Panc1 (cell line): ENCODE measurements around the gene ADAT3. TPM values are rescaled to one million over a fixed set of nuclear protein-coding genes. Genes with fewer than 3 reads are reported as not detected.

Experiments
- ATAC-seq: fragments of 200-7000 bp; cut with Tn5 transposase; 2 replicates; pipeline ENCODE4 v1.9.1; 2020; ENCODE audit warnings: mild to moderate bottlenecking, moderate library complexity
- BruUV-seq: library from RNA; stranded (reverse); fragments of 400-500 nt; replicated peaks from 2 replicates; lab custom pipeline; 2021; lab: Mats Ljungman, UMichigan
- CTCF ChIA-PET: fragments of 300-600 bp; sonication (Branson Sonifier 250); formaldehyde crosslinking; loops from one replicate; lab custom pipeline; 2022; ENCODE audit warnings: antibody characterized with exemption; lab: Charles Lee
- POLR2A ChIA-PET: fragments of 300-600 bp; sonication (Branson Sonifier 250); formaldehyde crosslinking; loops from one replicate; lab custom pipeline; 2022; ENCODE audit warnings: antibody characterized with exemption; lab: Charles Lee
- DNase-seq: peaks from one replicate; pipeline ENCODE4 v3.0.0-alpha.2; 2010; ENCODE audit warnings: low read depth, low spot score
- H3K27ac ChIP-seq: 2 replicates; pipeline ENCODE4 v1.5.1; 2011; ENCODE audit warnings: mild to moderate bottlenecking, low read length, inconsistent platforms
- H3K27me3 ChIP-seq: fragments of 200-500 bp; sonication (Bioruptor generic); 2 replicates; pipeline ENCODE4 v1.6.0; 2014; ENCODE audit warnings: low read length, inconsistent platforms; ENCODE audit not compliant: control insufficient read depth, insufficient read depth
- H3K36me3 ChIP-seq: fragments of 200-500 bp; sonication (Bioruptor generic); 2 replicates; pipeline ENCODE4 v1.5.1; 2014; ENCODE audit warnings: inconsistent platforms, mild to moderate bottlenecking, low read length, moderate library complexity; ENCODE audit not compliant: control insufficient read depth, insufficient read depth
- H3K4me1 ChIP-seq: 2 replicates; pipeline ENCODE4 v1.5.1; 2011; ENCODE audit warnings: inconsistent platforms, mild to moderate bottlenecking, low read length, moderate library complexity; ENCODE audit not compliant: control insufficient read depth, insufficient read depth
- H3K4me3 ChIP-seq, 2 experiments: 2 replicates each; pipeline ENCODE4 v1.5.1; 2011 to 2012; ENCODE audit warnings: low read depth in 2 of 2, low read length in 2 of 2, mild to moderate bottlenecking in 2 of 2, inconsistent platforms in 1 of 2, moderate library complexity in 1 of 2
- H3K9me3 ChIP-seq: fragments of 200-500 bp; sonication (Bioruptor generic); 2 replicates; pipeline ENCODE4 v1.5.1; 2014; ENCODE audit warnings: low read depth, mild to moderate bottlenecking, inconsistent platforms, low read length, moderate library complexity; ENCODE audit not compliant: control insufficient read depth, insufficient read depth
- POLR2AphosphoS5 ChIP-seq: IDR thresholded peaks from 2 replicates; pipeline ENCODE4 v1.6.1; 2012; ENCODE audit warnings: mild to moderate bottlenecking, low read depth, low read length, moderate library complexity
- SIN3A ChIP-seq: IDR thresholded peaks from 2 replicates; pipeline ENCODE4 v1.6.1; 2012; ENCODE audit warnings: low read depth, mild to moderate bottlenecking, low read length, moderate library complexity, borderline replicate concordance; ENCODE audit not compliant: insufficient read depth
- TCF7L2 ChIP-seq: IDR thresholded peaks from 2 replicates; pipeline ENCODE4 v1.6.1; 2011; ENCODE audit warnings: mild to moderate bottlenecking, low read depth, low read length, inconsistent platforms
- in situ Hi-C: cut with HindIII; loops from 2 replicates; pipeline ENCODE4 v1.10.0; 2016; ENCODE audit warnings: low sequenced_read_pairs, low pct_unique_long_range_greater_than_20kb
- intact Hi-C: fragments of 100-400 bp; cut with micrococcal nuclease; formaldehyde crosslinking; loops from one replicate; pipeline ENCODE4 v1.10.0; 2022; ENCODE audit not compliant: unreplicated experiment
- total RNA-seq: library from RNA; stranded (reverse); gene quantifications from one replicate; pipeline ENCODE4 v1.2.1, GENCODE V29; 2021; ENCODE audit not compliant: unreplicated experiment
- TF ChIP-seq, protein P1 (sequence below): fragments of 450-650 bp; IDR thresholded peaks from 2 replicates; pipeline ENCODE4 v1.5.1; 2017; ENCODE audit warnings: mild to moderate bottlenecking
- TF ChIP-seq, protein P2 (sequence below), 2 experiments: IDR thresholded peaks; 2 replicates each; pipeline ENCODE4 v1.6.1; 2011 to 2012; ENCODE audit warnings: low read depth in 2 of 2, control low read depth in 1 of 2, low read length in 1 of 2, mild to moderate bottlenecking in 1 of 2, moderate library complexity in 1 of 2; ENCODE audit not compliant: insufficient read depth in 1 of 2

ADAT3 gene
- total RNA-seq, 1 experiment from 2014 or later = 8.9 TPM

DNA sequence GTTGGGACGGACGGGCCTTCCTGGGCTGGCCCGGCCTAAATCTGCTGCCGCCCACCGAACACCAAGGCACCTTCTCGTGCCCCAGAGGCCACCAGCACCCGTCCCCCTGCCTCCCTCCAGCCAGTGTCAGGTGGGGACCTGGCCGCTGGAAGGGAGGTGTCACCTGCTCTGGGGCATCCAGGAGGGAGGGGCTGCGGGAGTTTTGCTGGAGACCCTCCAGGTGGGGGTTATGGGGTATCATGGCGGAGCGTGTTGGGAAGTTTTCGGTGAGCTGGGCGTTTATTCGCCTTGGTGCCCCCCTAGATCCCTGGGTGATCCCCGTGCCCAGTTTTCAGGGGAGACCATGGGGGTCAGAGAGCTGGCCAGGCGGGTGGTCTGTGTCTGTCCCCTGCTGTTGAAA is 45.4 kb downstream of the ADAT3 start:
- in situ Hi-C loops = no loop called here

DNA sequence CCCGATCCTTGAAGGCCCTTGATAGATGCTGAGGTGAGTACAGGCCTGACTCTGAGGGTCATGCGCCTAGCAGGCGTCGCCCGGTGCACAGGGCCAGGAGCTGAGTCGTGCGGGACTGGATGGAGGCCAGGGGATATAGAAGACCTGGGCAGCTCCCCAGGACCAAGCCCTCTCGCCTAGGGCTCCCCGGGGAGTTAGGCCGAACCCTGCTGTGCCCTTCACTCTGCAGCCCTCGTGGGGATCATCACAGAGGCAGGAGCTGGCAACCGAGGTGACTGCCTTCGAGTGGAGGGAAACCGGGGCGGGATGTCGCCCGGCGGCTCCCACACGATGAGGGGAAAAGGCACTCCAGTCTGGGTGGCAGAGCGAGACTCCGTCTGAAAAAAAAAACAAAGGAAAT is 47.4 kb downstream of the ADAT3 start:
- no peaks in the 10 kb centered on the region for H3K27me3 ChIP-seq
- no peaks in the 10 kb centered on the region for H3K4me1 ChIP-seq
- H3K9me3 ChIP-seq = no peaks in the 10 kb centered on the region
- no TSS peak for BruUV-seq
- H3K36me3 ChIP-seq = no peaks in the 10 kb centered on the region
- no peak overlapping the region for H3K27ac ChIP-seq
- ChIA-PET CTCF (no interaction called here), POLR2A (no interaction called here)
- TF ChIP-seq SIN3A (no peak), POLR2AphosphoS5 (no peak), TCF7L2 (no peak)
- TF ChIP-seq, protein P1, sequence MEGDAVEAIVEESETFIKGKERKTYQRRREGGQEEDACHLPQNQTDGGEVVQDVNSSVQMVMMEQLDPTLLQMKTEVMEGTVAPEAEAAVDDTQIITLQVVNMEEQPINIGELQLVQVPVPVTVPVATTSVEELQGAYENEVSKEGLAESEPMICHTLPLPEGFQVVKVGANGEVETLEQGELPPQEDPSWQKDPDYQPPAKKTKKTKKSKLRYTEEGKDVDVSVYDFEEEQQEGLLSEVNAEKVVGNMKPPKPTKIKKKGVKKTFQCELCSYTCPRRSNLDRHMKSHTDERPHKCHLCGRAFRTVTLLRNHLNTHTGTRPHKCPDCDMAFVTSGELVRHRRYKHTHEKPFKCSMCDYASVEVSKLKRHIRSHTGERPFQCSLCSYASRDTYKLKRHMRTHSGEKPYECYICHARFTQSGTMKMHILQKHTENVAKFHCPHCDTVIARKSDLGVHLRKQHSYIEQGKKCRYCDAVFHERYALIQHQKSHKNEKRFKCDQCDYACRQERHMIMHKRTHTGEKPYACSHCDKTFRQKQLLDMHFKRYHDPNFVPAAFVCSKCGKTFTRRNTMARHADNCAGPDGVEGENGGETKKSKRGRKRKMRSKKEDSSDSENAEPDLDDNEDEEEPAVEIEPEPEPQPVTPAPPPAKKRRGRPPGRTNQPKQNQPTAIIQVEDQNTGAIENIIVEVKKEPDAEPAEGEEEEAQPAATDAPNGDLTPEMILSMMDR = no peak
- TF ChIP-seq, protein P2, sequence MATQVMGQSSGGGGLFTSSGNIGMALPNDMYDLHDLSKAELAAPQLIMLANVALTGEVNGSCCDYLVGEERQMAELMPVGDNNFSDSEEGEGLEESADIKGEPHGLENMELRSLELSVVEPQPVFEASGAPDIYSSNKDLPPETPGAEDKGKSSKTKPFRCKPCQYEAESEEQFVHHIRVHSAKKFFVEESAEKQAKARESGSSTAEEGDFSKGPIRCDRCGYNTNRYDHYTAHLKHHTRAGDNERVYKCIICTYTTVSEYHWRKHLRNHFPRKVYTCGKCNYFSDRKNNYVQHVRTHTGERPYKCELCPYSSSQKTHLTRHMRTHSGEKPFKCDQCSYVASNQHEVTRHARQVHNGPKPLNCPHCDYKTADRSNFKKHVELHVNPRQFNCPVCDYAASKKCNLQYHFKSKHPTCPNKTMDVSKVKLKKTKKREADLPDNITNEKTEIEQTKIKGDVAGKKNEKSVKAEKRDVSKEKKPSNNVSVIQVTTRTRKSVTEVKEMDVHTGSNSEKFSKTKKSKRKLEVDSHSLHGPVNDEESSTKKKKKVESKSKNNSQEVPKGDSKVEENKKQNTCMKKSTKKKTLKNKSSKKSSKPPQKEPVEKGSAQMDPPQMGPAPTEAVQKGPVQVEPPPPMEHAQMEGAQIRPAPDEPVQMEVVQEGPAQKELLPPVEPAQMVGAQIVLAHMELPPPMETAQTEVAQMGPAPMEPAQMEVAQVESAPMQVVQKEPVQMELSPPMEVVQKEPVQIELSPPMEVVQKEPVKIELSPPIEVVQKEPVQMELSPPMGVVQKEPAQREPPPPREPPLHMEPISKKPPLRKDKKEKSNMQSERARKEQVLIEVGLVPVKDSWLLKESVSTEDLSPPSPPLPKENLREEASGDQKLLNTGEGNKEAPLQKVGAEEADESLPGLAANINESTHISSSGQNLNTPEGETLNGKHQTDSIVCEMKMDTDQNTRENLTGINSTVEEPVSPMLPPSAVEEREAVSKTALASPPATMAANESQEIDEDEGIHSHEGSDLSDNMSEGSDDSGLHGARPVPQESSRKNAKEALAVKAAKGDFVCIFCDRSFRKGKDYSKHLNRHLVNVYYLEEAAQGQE (IDR thresholded peaks at IDR 0.05; ENCODE audit: insufficient read depth in 1 of 2, low read depth in 2 of 2, low read length in 1 of 2) = no peak
- in situ Hi-C loops = no loop called here
- ATAC-seq (no peak), DNase-seq (no peak)
- no peak overlapping the region for H3K4me3 ChIP-seq
- intact Hi-C loops = no loop called here

More for the DNA sequence above, 45.4 kb downstream of the ADAT3 start:
- Histone ChIP-seq H3K27me3 (no peaks in the 10 kb centered on the region), H3K4me3 (no peak overlapping the region), H3K27ac (no peak overlapping the region), H3K36me3 (no peaks in the 10 kb centered on the region), H3K9me3 (no peaks in the 10 kb centered on the region), H3K4me1 (no peaks in the 10 kb centered on the region)
- BruUV-seq = no TSS peak
- ATAC-seq = no peak
- TF ChIP-seq, protein P1 = no peak
- TF ChIP-seq POLR2AphosphoS5 = no peak
- ChIA-PET CTCF (no interaction called here), POLR2A (no interaction called here)
- no peak for DNase-seq
- intact Hi-C loops = no loop called here
